ENCODE results near the gene MGME1.

MGME1 gene

GRCh38 chr20:18034039-18034438, 65.2 kb downstream of the MGME1 start:
- TF ChIP-seq CTCF (IDR thresholded peaks at IDR 0.05) = no peak
- no peaks in the 10 kb centered on the region for H3K4me1 ChIP-seq
- no peaks in the 10 kb centered on the region for H3K79me2 ChIP-seq
- no peak overlapping the region for H3K4me2 ChIP-seq (ENCODE audit: low read length)
- no peak overlapping the region for H3K27ac ChIP-seq
- no peak overlapping the region for H3K4me3 ChIP-seq (ENCODE audit: low read depth, low read length)
- no peak overlapping the region for H3K9ac ChIP-seq
- H3K36me3 ChIP-seq (ENCODE audit: control insufficient read depth, insufficient read depth, low read length) = no peaks in the 10 kb centered on the region
- H3K9me3 ChIP-seq (ENCODE audit: control insufficient read depth, low read length) = no peaks in the 10 kb centered on the region
- no peak overlapping the region for H2AFZ ChIP-seq
- no peaks in the 10 kb centered on the region for H3K27me3 ChIP-seq (ENCODE audit: control insufficient read depth, insufficient read depth, low read length)

- no peak for TF ChIP-seq CTCF (IDR thresholded peaks at IDR 0.05)
- H3K4me2 ChIP-seq (ENCODE audit: low read length) = no peak overlapping the region
- H3K4me3 ChIP-seq (ENCODE audit: low read depth, low read length) = no peak overlapping the region
- no peak overlapping the region for H3K9ac ChIP-seq
- no peaks in the 10 kb centered on the region for H3K4me1 ChIP-seq
- no peaks in the 10 kb centered on the region for H3K36me3 ChIP-seq (ENCODE audit: control insufficient read depth, insufficient read depth, low read length)
- no peak overlapping the region for H3K27ac ChIP-seq
- no peaks in the 10 kb centered on the region for H3K27me3 ChIP-seq (ENCODE audit: control insufficient read depth, insufficient read depth, low read length)
- H3K79me2 ChIP-seq = no peaks in the 10 kb centered on the region
- H2AFZ ChIP-seq = no peak overlapping the region
- H3K9me3 ChIP-seq (ENCODE audit: control insufficient read depth, low read length) = no peaks in the 10 kb centered on the region
Observed at GRCh38 chr20:18039063-18039462, 70.2 kb downstream of the MGME1 start.
